ENCODE measurements around the gene BCL2L11. TPM values are rescaled to one million over a fixed set of nuclear protein-coding genes. Genes with fewer than 3 reads are reported as not detected.

Gene BCL2L11
- total and polyA plus RNA-seq, 2 donors, result 9.7 to 47.6 TPM

DNA sequence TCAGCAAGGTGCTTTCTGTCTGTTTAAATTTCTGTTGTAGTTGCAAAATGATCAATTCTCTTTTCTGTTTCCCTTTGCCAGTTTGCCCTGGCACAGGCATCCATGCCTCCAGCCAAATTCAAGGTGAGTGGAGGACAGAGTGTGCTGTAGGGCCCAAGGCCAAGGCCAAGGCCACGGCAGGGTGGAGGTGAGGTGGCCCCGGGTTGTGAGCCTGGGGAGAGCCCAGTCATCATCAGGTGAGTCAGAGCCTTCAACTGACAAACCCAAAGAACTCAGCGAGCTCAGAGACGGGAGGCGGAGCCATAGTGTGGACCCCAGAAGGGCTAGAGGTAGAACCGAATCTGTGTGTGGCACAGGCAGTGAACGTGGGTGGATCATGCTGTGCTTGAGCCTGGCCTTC is 55.7 kb downstream of the BCL2L11 start:
- H3K27ac ChIP-seq (ENCODE audit: low read depth in 1 of 2, low read length in 1 of 2), result no peak overlapping the region
- H3K4me3 ChIP-seq (ENCODE audit: low read length in 2 of 2), result no peak overlapping the region
- 97% methylated on average over 7 of the region's 7 CpGs for WGBS
- no peaks in the 10 kb centered on the region for H3K36me3 ChIP-seq (ENCODE audit: control insufficient read depth in 2 of 2, insufficient read depth in 2 of 2, low read length in 1 of 2)
- no peaks in the 10 kb centered on the region for H3K4me1 ChIP-seq (ENCODE audit: control insufficient read depth in 2 of 2, insufficient read depth in 2 of 2, low read length in 2 of 2)
- no peaks in the 10 kb centered on the region for H3K9me3 ChIP-seq (ENCODE audit: control insufficient read depth in 2 of 2, insufficient read depth in 1 of 2, low read length in 1 of 2)
- DNase-seq (ENCODE audit: low read depth in 6 of 9, low spot score in 9 of 9), result no peak
- H3K27me3 ChIP-seq (ENCODE audit: control insufficient read depth in 2 of 2, insufficient read depth in 1 of 2, low read length in 1 of 2), result peaks cover 0 to 19% of the 10 kb centered on the region in 2 donors

DNA sequence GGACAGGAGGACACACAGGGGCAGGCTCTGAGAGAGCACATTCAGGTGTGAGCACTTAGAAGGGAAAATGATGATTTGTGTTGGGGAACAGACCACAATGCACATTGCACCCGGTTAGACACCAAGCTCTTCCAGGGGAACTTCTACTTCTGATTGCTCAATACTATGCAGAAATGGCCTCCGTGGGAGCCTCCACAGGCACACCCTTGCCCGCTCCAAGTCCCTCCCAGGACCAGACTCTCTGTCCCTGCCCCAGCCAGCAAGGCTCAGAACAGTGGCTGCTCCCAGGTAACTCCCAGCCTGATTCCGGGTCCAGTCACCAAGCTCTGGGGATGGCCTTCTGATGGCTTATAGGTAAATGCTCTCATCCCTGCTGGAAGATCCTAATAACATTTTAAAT is 56.2 kb downstream of the BCL2L11 start:
- no peak overlapping the region for H3K4me3 ChIP-seq (ENCODE audit: low read length in 2 of 2)
- 96% methylated on average over 4 of the region's 4 CpGs for WGBS
- no peaks in the 10 kb centered on the region for H3K4me1 ChIP-seq (ENCODE audit: control insufficient read depth in 2 of 2, insufficient read depth in 2 of 2, low read length in 2 of 2)
- no peak for DNase-seq (ENCODE audit: low read depth in 6 of 9, low spot score in 9 of 9)
- H3K9me3 ChIP-seq (ENCODE audit: control insufficient read depth in 2 of 2, insufficient read depth in 1 of 2, low read length in 1 of 2), result no peaks in the 10 kb centered on the region
- H3K27ac ChIP-seq (ENCODE audit: low read depth in 1 of 2, low read length in 1 of 2), result no peak overlapping the region
- peaks cover 0 to 17% of the 10 kb centered on the region in 2 donors for H3K27me3 ChIP-seq (ENCODE audit: control insufficient read depth in 2 of 2, insufficient read depth in 1 of 2, low read length in 1 of 2)
- no peaks in the 10 kb centered on the region for H3K36me3 ChIP-seq (ENCODE audit: control insufficient read depth in 2 of 2, insufficient read depth in 2 of 2, low read length in 1 of 2)

DNA sequence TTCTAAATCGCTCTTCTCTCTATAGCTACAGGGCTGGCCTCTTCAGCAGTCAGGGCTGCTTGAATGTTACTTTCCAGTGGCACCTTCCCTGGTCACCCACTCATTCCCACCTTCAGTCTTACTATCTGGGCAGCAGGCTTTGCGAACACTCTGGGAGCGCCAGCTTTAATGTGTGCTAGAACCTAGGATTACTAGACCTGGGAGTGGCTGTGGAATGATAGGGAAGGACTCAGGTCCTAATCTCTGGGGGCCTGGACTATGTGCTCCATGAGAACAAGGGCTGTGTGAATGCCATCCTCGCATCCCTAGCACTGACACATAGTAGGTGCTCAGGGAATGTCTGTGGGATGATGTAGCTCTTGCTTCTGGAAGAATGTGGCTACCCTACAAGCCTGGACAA is 57.6 kb downstream of the BCL2L11 start:
- 96% methylated on average over 4 of the region's 4 CpGs for WGBS
- DNase-seq (ENCODE audit: low read depth in 6 of 9, low spot score in 9 of 9), result no peak
- Histone ChIP-seq H3K9me3 (ENCODE audit: control insufficient read depth in 2 of 2, insufficient read depth in 1 of 2, low read length in 1 of 2) (no peaks in the 10 kb centered on the region), H3K4me3 (ENCODE audit: low read length in 2 of 2) (no peak overlapping the region), H3K27ac (ENCODE audit: low read depth in 1 of 2, low read length in 1 of 2) (no peak overlapping the region), H3K4me1 (ENCODE audit: control insufficient read depth in 2 of 2, insufficient read depth in 2 of 2, low read length in 2 of 2) (no peaks in the 10 kb centered on the region), H3K27me3 (ENCODE audit: control insufficient read depth in 2 of 2, insufficient read depth in 1 of 2, low read length in 1 of 2) (peaks cover 0 to 12% of the 10 kb centered on the region in 2 donors), H3K36me3 (ENCODE audit: control insufficient read depth in 2 of 2, insufficient read depth in 2 of 2, low read length in 1 of 2) (no peaks in the 10 kb centered on the region)

DNA sequence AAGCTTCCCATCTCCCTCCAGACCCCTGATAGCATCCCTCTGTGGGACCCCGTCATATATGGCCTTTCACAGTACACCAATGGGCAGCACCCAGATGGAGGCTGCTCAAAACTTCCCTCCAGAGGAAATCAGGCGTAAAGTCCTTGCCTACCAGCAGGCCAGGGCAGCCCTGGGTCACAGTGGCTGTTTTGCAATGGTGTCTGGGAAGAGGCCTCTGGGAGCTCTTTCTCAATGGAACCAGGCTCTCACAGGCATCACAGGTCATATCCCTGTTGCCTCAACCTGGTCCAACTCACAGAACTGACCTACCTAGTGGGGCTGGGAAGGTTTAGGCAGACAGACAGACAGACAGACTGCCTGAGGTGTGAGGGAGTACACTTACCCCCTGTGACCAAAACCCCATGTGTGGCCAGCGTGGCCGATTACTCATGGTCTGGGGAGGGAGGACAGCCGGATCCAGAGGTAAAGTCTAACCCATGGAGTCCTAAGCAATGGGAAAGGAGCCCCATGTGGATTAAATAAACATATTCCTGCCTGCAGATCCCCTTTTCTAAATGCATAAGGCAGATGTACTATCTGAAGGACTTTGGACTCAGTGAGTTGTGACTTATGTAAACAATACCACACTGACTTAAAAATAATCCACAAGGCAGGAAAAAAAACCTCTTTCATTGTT is 58.2 kb downstream of the BCL2L11 start:
- DNase-seq (ENCODE audit: low read depth in 6 of 9, low spot score in 9 of 9), result no peak
- H3K27ac ChIP-seq (ENCODE audit: low read depth in 1 of 2, low read length in 1 of 2), result no peak overlapping the region
- 94% methylated on average over 5 of the region's 5 CpGs for WGBS

DNA sequence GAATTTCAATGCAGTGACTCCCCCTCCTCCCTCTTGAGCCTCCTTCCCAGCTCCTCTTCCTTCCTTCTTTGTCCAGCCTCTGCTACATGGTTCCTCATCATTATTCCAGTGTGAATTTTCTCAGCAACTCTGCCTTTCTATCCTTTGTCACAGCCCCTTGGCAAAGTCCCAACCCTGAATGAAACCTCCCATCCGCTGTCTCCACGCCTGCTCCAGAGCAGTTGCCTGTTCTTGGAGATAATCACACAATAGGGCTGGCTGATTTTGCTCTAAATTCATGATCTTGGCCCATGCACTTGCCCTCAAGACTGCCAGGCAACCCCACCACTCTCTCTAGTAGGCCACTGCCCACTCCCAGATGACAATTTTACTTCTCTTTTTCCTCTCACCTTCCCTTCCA is 61.4 kb downstream of the BCL2L11 start:
- no peak for DNase-seq (ENCODE audit: low read depth in 6 of 9, low spot score in 9 of 9)
- Histone ChIP-seq H3K36me3 (ENCODE audit: control insufficient read depth in 2 of 2, insufficient read depth in 2 of 2, low read length in 1 of 2) (no peaks in the 10 kb centered on the region), H3K27ac (ENCODE audit: low read depth in 1 of 2, low read length in 1 of 2) (no peak overlapping the region), H3K9me3 (ENCODE audit: control insufficient read depth in 2 of 2, insufficient read depth in 1 of 2, low read length in 1 of 2) (no peaks in the 10 kb centered on the region), H3K4me3 (ENCODE audit: low read length in 2 of 2) (no peak overlapping the region), H3K27me3 (ENCODE audit: control insufficient read depth in 2 of 2, insufficient read depth in 1 of 2, low read length in 1 of 2) (peaks cover 0 to 4% of the 10 kb centered on the region in 2 donors), H3K4me1 (ENCODE audit: control insufficient read depth in 2 of 2, insufficient read depth in 2 of 2, low read length in 2 of 2) (no peaks in the 10 kb centered on the region)
- 94% methylated on average over 2 of the region's 2 CpGs for WGBS

More for the DNA sequence above, 58.2 kb downstream of the BCL2L11 start:
- Histone ChIP-seq H3K4me1 (ENCODE audit: control insufficient read depth in 2 of 2, insufficient read depth in 2 of 2, low read length in 2 of 2) (no peaks in the 10 kb centered on the region), H3K27me3 (ENCODE audit: control insufficient read depth in 2 of 2, insufficient read depth in 1 of 2, low read length in 1 of 2) (peaks cover 0 to 10% of the 10 kb centered on the region in 2 donors), H3K9me3 (ENCODE audit: control insufficient read depth in 2 of 2, insufficient read depth in 1 of 2, low read length in 1 of 2) (no peaks in the 10 kb centered on the region), H3K4me3 (ENCODE audit: low read length in 2 of 2) (no peak overlapping the region), H3K36me3 (ENCODE audit: control insufficient read depth in 2 of 2, insufficient read depth in 2 of 2, low read length in 1 of 2) (no peaks in the 10 kb centered on the region)

DNA sequence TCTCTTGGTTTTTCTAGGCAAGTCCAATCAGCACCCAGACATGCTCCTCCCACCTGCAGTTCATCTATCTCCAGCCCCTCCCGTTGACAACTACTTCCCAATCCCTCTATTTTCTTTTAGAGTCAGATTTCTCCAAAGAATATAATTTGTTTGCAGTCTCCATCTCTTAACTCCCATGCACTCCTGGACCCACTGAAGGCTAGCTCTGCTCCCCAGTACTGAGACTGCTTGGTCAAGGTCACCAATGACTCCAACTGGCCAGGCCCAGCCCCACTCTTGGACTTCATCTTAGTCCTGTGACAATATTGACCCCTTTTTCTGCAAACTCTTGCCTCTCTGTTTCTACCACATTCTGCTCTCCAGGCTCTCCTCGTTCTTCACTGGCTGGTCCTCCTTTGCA is 62.0 kb downstream of the BCL2L11 start:
- H3K27me3 ChIP-seq (ENCODE audit: control insufficient read depth in 2 of 2, insufficient read depth in 1 of 2, low read length in 1 of 2), result peaks cover 0 to 4% of the 10 kb centered on the region in 2 donors
- H3K27ac ChIP-seq (ENCODE audit: low read depth in 1 of 2, low read length in 1 of 2), result no peak overlapping the region
- H3K36me3 ChIP-seq (ENCODE audit: control insufficient read depth in 2 of 2, insufficient read depth in 2 of 2, low read length in 1 of 2), result no peaks in the 10 kb centered on the region
- WGBS, result 94% methylated on average over 2 of the region's 2 CpGs
- H3K4me1 ChIP-seq (ENCODE audit: control insufficient read depth in 2 of 2, insufficient read depth in 2 of 2, low read length in 2 of 2), result no peaks in the 10 kb centered on the region
- no peak for DNase-seq (ENCODE audit: low read depth in 6 of 9, low spot score in 9 of 9)
- H3K4me3 ChIP-seq (ENCODE audit: low read length in 2 of 2), result no peak overlapping the region
- H3K9me3 ChIP-seq (ENCODE audit: control insufficient read depth in 2 of 2, insufficient read depth in 1 of 2, low read length in 1 of 2), result no peaks in the 10 kb centered on the region

DNA sequence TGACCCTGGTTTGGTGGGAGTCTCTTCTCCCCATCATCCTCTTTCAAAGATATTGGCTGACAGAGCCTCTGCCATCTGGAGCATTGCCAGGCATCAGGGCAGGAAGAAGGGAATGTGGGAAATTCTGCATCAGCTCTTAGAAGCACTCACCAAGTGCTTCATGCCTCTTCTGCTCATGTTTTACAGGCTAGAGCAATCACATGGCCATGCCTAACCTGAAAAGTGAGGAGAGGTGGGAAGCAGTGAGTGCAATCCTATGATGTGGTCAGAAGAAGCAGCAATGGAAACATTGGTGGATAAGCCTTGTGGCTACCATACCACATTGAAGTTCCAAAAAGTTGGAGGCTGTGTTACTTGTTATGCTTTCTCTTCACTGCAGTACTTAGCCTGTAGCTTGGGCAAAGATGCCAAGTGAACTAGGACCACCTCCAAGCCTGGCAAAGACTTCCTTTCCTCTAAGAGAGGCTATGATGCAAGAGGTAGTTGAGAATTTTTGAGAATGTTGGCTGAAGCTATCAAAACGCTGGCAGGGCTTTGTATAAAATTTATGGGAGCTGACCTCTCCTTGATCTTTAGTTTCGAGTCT is 64.1 kb downstream of the BCL2L11 start:
- whole genome bisulfite sequencing, result 97% methylated on average over 2 of the region's 2 CpGs
- H3K27ac ChIP-seq (ENCODE audit: low read depth in 1 of 2, low read length in 1 of 2), result no peak overlapping the region

DNA sequence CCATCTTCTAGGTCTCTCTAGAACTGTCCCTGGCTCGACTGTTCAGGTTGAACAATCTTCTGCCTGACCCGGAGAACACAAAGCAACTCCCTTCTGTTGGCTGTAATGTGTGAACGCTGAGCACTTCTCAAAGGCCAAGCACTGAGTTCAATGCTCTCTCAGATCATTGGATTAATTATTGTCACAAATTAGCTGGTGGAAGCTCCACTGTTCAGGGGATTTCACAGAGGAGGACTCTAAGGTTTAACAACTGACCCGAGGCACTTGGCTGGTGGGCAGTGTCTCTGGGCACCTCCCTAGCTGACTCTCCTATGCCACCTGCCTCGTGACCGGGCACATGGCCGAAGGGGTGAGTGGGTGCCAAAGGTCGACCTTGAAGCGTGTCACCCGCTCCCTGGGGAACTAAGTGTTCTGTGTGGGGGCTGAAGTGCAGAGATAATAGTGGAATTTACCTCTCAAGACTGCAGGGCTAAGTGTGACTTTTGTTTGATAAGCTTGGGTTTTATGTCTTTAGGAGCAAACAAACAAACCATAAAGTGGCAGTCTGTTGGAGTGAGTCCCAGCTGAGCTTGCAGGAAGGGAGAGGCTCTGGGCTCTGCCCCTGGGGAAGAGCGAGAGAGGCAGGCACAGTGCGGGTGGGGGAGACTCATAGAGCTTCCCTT is 64.8 kb downstream of the BCL2L11 start:
- H3K9me3 ChIP-seq (ENCODE audit: control insufficient read depth in 2 of 2, insufficient read depth in 1 of 2, low read length in 1 of 2), result no peaks in the 10 kb centered on the region
- H3K27ac ChIP-seq (ENCODE audit: low read depth in 1 of 2, low read length in 1 of 2), result no peak overlapping the region
- H3K27me3 ChIP-seq (ENCODE audit: control insufficient read depth in 2 of 2, insufficient read depth in 1 of 2, low read length in 1 of 2), result peaks cover 0 to 2% of the 10 kb centered on the region in 2 donors
- H3K4me3 ChIP-seq (ENCODE audit: low read length in 2 of 2), result no peak overlapping the region
- H3K4me1 ChIP-seq (ENCODE audit: control insufficient read depth in 2 of 2, insufficient read depth in 2 of 2, low read length in 2 of 2), result no peaks in the 10 kb centered on the region
- WGBS, result 95% methylated on average over 12 of the region's 12 CpGs
- no peaks in the 10 kb centered on the region for H3K36me3 ChIP-seq (ENCODE audit: control insufficient read depth in 2 of 2, insufficient read depth in 2 of 2, low read length in 1 of 2)
- no peak for DNase-seq (ENCODE audit: low read depth in 6 of 9, low spot score in 9 of 9)

More for the DNA sequence above, 64.1 kb downstream of the BCL2L11 start:
- Histone ChIP-seq H3K36me3 (ENCODE audit: control insufficient read depth in 2 of 2, insufficient read depth in 2 of 2, low read length in 1 of 2) (no peaks in the 10 kb centered on the region), H3K27me3 (ENCODE audit: control insufficient read depth in 2 of 2, insufficient read depth in 1 of 2, low read length in 1 of 2) (peaks cover 0 to 2% of the 10 kb centered on the region in 2 donors), H3K4me3 (ENCODE audit: low read length in 2 of 2) (no peak overlapping the region), H3K4me1 (ENCODE audit: control insufficient read depth in 2 of 2, insufficient read depth in 2 of 2, low read length in 2 of 2) (no peaks in the 10 kb centered on the region), H3K9me3 (ENCODE audit: control insufficient read depth in 2 of 2, insufficient read depth in 1 of 2, low read length in 1 of 2) (no peaks in the 10 kb centered on the region)
- no peak for DNase-seq (ENCODE audit: low read depth in 6 of 9, low spot score in 9 of 9)

DNA sequence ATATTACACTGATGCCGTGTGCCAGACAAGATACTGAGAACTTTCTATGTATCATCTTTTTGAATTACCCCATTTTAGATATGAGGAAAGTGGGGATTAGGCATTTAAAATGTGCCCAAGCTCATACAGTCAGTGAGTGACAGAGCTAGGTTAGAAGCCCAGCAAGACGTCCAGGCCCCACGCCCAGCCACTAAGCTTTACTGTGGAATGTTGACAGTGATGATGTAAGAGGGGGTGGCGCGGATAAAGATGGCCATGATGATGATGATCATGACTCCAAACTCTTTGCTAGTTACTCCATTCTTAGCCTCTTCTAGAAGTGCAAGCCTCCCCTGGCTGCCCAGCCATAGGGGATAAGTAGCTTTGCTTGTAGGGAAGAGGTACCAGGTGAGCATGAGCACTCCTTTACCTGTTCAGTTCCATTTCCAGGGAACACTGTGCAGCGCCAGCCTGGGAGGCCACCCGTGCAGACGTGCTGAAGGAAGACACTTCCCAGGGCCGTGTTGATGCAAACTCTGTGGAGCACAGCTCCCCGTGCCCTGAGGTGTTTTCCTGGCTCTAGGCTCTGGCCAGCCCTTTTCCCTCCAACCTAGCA is 65.5 kb downstream of the BCL2L11 start:
- no peaks in the 10 kb centered on the region for H3K36me3 ChIP-seq (ENCODE audit: control insufficient read depth in 2 of 2, insufficient read depth in 2 of 2, low read length in 1 of 2)
- no peak for DNase-seq (ENCODE audit: low read depth in 6 of 9, low spot score in 9 of 9)
- 97% methylated on average over 10 of the region's 10 CpGs for WGBS
- H3K27me3 ChIP-seq (ENCODE audit: control insufficient read depth in 2 of 2, insufficient read depth in 1 of 2, low read length in 1 of 2), result peaks cover 0 to 2% of the 10 kb centered on the region in 2 donors
- H3K27ac ChIP-seq (ENCODE audit: low read depth in 1 of 2, low read length in 1 of 2), result no peak overlapping the region
- no peak overlapping the region for H3K4me3 ChIP-seq (ENCODE audit: low read length in 2 of 2)
- H3K9me3 ChIP-seq (ENCODE audit: control insufficient read depth in 2 of 2, insufficient read depth in 1 of 2, low read length in 1 of 2), result no peaks in the 10 kb centered on the region
- H3K4me1 ChIP-seq (ENCODE audit: control insufficient read depth in 2 of 2, insufficient read depth in 2 of 2, low read length in 2 of 2), result no peaks in the 10 kb centered on the region
